D721Med (cell line): ENCODE data around the gene LST1.

Source experiments
- DNase-seq: peaks from one replicate; pipeline ENCODE4 v3.0.0; 2011; ENCODE audit warnings: low spot score; ENCODE audit not compliant: insufficient read length
- FAIRE-seq: peaks from 2 replicates; lab custom pipeline; 2011; peaks lifted over from hg19 to GRCh38; lab: Jason Lieb, UNC
- TF ChIP-seq, protein P1 (sequence below): IDR thresholded peaks from 2 replicates; pipeline ENCODE4 v1.5.1; 2012; ENCODE audit warnings: mild to moderate bottlenecking, control low read depth; ENCODE audit not compliant: insufficient read depth; ENCODE audit errors: missing control alignments

Gene LST1

DNA sequence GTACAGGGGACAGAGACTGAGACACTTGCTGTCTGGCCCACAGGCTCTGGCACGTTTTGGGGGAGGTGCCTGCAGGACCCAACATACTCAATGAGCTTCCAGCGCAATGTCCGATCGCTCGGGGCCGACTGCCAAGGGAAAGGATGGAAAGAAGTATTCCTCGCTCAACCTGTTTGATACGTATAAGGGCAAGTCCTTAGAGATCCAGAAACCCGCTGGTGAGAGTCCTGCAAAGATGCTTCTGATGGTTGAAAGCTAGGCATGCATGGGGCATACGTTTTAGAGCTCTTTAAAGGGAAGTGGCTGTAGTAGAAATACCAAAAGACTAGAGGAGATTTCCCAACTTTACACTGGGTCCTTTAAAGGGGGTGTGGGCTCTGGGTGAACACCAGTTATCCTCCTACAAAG, 36.6 kb downstream of the LST1 start:
- FAIRE-seq (no peak), DNase-seq (no peak)
- TF ChIP-seq, protein P1, sequence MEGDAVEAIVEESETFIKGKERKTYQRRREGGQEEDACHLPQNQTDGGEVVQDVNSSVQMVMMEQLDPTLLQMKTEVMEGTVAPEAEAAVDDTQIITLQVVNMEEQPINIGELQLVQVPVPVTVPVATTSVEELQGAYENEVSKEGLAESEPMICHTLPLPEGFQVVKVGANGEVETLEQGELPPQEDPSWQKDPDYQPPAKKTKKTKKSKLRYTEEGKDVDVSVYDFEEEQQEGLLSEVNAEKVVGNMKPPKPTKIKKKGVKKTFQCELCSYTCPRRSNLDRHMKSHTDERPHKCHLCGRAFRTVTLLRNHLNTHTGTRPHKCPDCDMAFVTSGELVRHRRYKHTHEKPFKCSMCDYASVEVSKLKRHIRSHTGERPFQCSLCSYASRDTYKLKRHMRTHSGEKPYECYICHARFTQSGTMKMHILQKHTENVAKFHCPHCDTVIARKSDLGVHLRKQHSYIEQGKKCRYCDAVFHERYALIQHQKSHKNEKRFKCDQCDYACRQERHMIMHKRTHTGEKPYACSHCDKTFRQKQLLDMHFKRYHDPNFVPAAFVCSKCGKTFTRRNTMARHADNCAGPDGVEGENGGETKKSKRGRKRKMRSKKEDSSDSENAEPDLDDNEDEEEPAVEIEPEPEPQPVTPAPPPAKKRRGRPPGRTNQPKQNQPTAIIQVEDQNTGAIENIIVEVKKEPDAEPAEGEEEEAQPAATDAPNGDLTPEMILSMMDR, result no peak

DNA sequence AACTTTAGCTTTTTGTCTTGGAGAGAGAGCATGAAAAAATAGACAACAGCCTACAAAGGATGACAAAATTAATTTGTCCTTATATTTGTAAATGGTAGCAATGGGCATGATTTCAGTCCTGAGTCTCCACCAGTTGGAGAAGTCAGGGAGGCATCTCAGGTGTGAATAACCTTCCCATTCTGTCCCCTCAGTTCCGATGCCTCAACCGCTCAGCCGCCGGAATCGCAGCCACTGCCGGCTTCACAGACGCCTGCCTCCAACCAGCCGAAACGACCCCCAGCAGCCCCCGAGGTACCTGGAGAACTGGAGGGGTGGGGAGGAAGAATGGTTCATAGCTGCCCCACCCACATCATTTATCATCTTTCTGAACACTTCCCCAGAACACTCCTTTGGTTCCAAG, 38.0 kb downstream of the LST1 start:
- DNase-seq (no peak), FAIRE-seq (no peak)
- TF ChIP-seq, protein P1, result no peak

DNA sequence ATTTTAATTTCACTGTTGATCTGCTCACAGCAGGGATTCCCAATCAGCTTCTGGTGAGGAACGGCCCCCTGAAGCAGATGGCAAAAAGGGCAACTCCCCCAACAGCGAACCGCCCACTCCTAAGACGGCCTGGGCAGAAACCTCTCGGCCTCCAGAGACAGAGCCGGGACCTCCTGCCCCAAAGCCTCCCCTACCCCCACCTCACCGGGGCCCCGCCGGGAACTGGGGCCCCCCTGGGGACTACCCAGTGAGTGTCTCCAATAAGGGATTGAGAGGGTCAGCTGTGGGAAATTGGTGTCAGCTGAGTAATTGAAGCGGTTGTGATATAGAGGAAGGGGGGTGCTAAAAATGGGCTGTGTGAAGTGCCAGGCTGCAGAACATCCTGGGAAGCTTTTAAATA, 40.9 kb downstream of the LST1 start:
- FAIRE-seq (no peak), DNase-seq (no peak)
- TF ChIP-seq, protein P1, result no peak

DNA sequence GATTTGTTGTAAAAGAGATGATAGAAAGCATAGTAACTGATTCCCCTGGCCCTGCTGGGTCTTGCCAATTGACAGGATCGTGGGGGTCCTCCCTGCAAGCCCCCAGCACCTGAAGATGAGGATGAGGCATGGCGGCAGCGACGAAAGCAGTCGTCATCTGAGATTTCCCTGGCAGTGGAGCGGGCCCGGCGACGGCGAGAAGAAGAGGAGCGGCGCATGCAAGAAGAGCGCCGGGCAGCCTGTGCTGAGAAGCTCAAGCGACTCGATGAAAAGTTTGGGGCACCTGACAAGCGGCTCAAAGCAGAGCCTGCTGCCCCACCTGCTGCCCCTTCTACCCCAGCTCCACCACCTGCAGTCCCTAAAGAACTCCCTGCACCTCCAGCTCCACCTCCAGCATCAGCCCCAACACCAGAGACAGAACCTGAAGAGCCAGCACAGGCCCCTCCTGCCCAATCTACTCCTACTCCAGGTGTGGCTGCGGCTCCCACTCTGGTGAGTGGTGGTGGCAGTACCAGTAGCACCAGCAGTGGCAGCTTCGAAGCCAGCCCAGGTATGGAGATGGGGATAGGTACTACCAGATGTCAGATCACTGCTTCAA, 41.7 kb downstream of the LST1 start:
- FAIRE-seq (no peak), DNase-seq (no peak)
- TF ChIP-seq, protein P1, result no peak

DNA sequence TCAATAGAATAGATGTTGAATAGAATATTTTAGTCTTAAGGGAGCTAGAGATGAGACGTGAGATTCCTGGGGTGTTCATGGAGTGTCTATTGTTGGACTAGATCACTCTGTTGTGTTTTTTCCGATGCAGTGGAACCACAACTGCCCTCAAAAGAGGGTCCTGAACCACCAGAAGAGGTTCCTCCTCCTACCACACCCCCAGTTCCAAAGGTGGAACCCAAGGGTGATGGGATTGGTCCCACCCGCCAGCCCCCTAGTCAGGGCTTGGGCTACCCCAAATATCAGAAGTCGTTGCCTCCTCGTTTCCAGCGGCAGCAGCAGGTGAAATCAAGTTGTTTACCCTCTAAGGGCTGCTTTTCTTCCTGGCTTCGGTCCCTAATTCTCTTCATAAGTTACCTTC, 42.9 kb downstream of the LST1 start:
- FAIRE-seq (no peak), DNase-seq (no peak)
- TF ChIP-seq, protein P1, result no peak

DNA sequence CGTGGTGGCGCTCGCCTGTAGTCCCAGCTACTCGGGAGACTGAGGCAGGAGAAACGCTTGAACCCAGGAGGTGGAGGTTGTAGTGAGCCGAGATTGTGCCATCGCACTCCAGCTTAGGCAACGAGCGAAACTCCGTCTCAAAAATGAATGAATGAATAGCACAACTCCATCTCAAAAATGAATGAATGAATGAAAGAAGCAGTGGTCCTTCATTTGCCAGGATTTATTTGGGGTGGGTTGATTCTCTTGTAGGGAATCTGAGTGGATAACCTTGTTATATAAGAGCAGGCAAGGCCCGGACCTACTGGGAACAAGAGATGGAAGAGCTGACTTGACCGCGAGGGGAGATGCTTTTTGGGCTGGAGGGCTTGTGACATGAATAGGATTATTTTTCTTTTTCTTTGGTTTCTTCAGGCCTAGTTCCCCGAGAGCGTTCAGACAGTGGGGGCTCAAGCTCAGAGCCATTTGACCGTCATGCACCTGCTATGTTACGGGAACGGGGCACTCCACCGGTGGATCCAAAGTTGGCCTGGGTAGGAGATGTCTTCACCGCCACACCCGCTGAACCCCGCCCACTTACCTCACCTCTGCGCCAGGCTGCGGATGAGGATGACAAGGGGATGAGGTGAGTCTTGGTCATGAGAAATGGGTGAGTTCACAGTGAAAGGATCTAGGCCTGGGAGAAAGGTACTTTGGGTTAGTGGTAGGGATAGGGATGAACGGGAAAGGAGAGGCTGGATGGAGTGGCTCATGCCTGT, 44.3 kb downstream of the LST1 start:
- DNase-seq (no peak), FAIRE-seq (no peak)
- TF ChIP-seq, protein P1, result no peak

DNA sequence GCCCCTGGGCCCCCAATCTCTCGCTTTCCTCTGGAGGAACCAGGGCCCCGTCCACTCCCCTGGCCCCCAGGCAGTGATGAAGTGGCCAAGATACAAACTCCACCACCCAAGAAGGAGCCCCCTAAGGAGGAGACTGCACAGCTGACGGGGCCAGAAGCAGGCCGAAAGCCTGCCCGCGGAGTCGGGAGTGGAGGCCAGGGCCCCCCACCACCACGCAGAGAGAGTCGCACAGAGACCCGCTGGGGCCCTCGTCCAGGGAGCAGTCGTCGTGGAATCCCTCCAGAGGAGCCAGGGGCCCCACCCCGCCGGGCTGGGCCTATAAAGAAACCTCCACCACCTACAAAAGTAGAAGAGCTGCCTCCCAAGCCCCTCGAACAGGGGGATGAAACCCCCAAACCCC, 45.1 kb downstream of the LST1 start:
- no peak for FAIRE-seq
- TF ChIP-seq, protein P1, result no peak
- DNase-seq, result no peak
